HepG2 (cell line): Measurements from ENCODE around the gene ABCA4. TPM values are rescaled to one million over a fixed set of nuclear protein-coding genes. Genes with fewer than 3 reads are reported as not detected.

ENCODE experiments used
- CBX5 ChIP-seq: sonication (generic); formaldehyde crosslinking; IDR thresholded peaks from 2 replicates; pipeline ENCODE4 v1.4.0; 2020; ENCODE audit warnings: missing genetic modification reagents, borderline replicate concordance
- HDAC2 ChIP-seq: sonication (generic); formaldehyde crosslinking; IDR thresholded peaks from 2 replicates; pipeline ENCODE4 v1.4.0; 2020; ENCODE audit warnings: missing genetic modification reagents
- HES4 ChIP-seq: sonication (generic); formaldehyde crosslinking; IDR thresholded peaks from 2 replicates; pipeline ENCODE4 v1.9.0; 2021; ENCODE audit warnings: mild to moderate bottlenecking, missing genetic modification reagents, borderline replicate concordance
- HOXA7 ChIP-seq: sonication (generic); formaldehyde crosslinking; IDR thresholded peaks from 2 replicates; pipeline ENCODE4 v1.8.1; 2022; ENCODE audit warnings: mild to moderate bottlenecking, missing genetic modification reagents, moderate library complexity
- IKZF4 ChIP-seq: sonication (generic); formaldehyde crosslinking; IDR thresholded peaks from 2 replicates; pipeline ENCODE4 v1.5.1; 2020; ENCODE audit warnings: borderline replicate concordance, mild to moderate bottlenecking, low read depth, missing genetic modification reagents; ENCODE audit errors: not compliant biosample characterization
- KLF12 ChIP-seq: sonication (generic); formaldehyde crosslinking; IDR thresholded peaks from 2 replicates; pipeline ENCODE4 v1.4.0; 2020; ENCODE audit warnings: missing genetic modification reagents, borderline replicate concordance
- MED1 ChIP-seq: sonication (generic); formaldehyde crosslinking; IDR thresholded peaks from 2 replicates; pipeline ENCODE4 v1.4.0; 2020; ENCODE audit warnings: missing genetic modification reagents
- NCOA1 ChIP-seq: sonication (generic); formaldehyde crosslinking; IDR thresholded peaks from 2 replicates; pipeline ENCODE4 v1.9.0; 2021; ENCODE audit warnings: missing genetic modification reagents
- PRPF4 ChIP-seq: fragments of 200-400 bp; formaldehyde crosslinking; IDR thresholded peaks from 2 replicates; pipeline ENCODE4 v1.6.1; 2016; ENCODE audit warnings: low read length, low read depth; ENCODE audit not compliant: poor library complexity, severe bottlenecking
- TBP ChIP-seq: sonication (generic); formaldehyde crosslinking; IDR thresholded peaks from 2 replicates; pipeline ENCODE4 v1.5.0; 2020; ENCODE audit warnings: missing genetic modification reagents
- TCF7 ChIP-seq: sonication (generic); IDR thresholded peaks from 2 replicates; pipeline ENCODE4 v1.6.1; 2016; ENCODE audit warnings: antibody characterized with exemption, low read depth
- WIZ ChIP-seq: sonication (generic); formaldehyde crosslinking; IDR thresholded peaks from 2 replicates; pipeline ENCODE4 v1.5.1; 2020; ENCODE audit warnings: mild to moderate bottlenecking, missing genetic modification reagents
- ZNF101 ChIP-seq: sonication (generic); formaldehyde crosslinking; IDR thresholded peaks from 2 replicates; pipeline ENCODE4 v1.4.0; 2020; ENCODE audit warnings: mild to moderate bottlenecking, low read depth, missing genetic modification reagents, borderline replicate concordance
- ZNF124 ChIP-seq: sonication (generic); formaldehyde crosslinking; IDR thresholded peaks from 2 replicates; pipeline ENCODE4 v1.4.0; 2020; ENCODE audit warnings: missing genetic modification reagents
- ZNF18 ChIP-seq: sonication (generic); formaldehyde crosslinking; IDR thresholded peaks from 2 replicates; pipeline ENCODE4 v1.8.0; 2022; ENCODE audit warnings: mild to moderate bottlenecking, missing genetic modification reagents; ENCODE audit not compliant: insufficient replicate concordance
- ZNF30 ChIP-seq: sonication (generic); formaldehyde crosslinking; IDR thresholded peaks from 2 replicates; pipeline ENCODE4 v1.5.0; 2020; ENCODE audit warnings: mild to moderate bottlenecking, missing genetic modification reagents
- ZNF33A ChIP-seq: sonication (generic); formaldehyde crosslinking; IDR thresholded peaks from 2 replicates; pipeline ENCODE4 v1.5.1; 2020; ENCODE audit warnings: missing genetic modification reagents, mild to moderate bottlenecking, moderate library complexity, borderline replicate concordance
- ZNF557 ChIP-seq: sonication (generic); formaldehyde crosslinking; IDR thresholded peaks from 2 replicates; pipeline ENCODE4 v1.4.0; 2020; ENCODE audit warnings: missing genetic modification reagents
- ZNF674 ChIP-seq: sonication (generic); formaldehyde crosslinking; IDR thresholded peaks from 2 replicates; pipeline ENCODE4 v1.5.0; 2020; ENCODE audit warnings: low read depth, mild to moderate bottlenecking, missing genetic modification reagents
- ZNF687 ChIP-seq: sonication (generic); formaldehyde crosslinking; IDR thresholded peaks from 2 replicates; pipeline ENCODE4 v1.5.1; 2020; ENCODE audit warnings: mild to moderate bottlenecking, missing genetic modification reagents, moderate library complexity
- ZNF704 ChIP-seq: sonication (generic); formaldehyde crosslinking; IDR thresholded peaks from 2 replicates; pipeline ENCODE4 v1.8.1; 2023; ENCODE audit warnings: mild to moderate bottlenecking, inconsistent platforms, moderate library complexity, missing genetic modification reagents, borderline replicate concordance
- ZNF883 ChIP-seq: sonication (generic); formaldehyde crosslinking; IDR thresholded peaks from 2 replicates; pipeline ENCODE4 v1.5.1; 2020; ENCODE audit warnings: mild to moderate bottlenecking, missing genetic modification reagents; ENCODE audit errors: not compliant biosample characterization
- ZSCAN31 ChIP-seq: sonication (generic); formaldehyde crosslinking; IDR thresholded peaks from 2 replicates; pipeline ENCODE4 v1.5.0; 2020; ENCODE audit warnings: low read depth, mild to moderate bottlenecking, missing genetic modification reagents
- ZSCAN9 ChIP-seq: IDR thresholded peaks from 2 replicates; pipeline ENCODE4 v1.6.1; 2016; ENCODE audit warnings: borderline replicate concordance
- polyA plus RNA-seq, 8 experiments: library from polyadenylated mRNA; depleted of rRNA in 3 of 8; stranded (reverse) in 7 of 8; unstranded in 1 of 8; fragments of >200 nt; fragmentation: Illumina TruSeq in 4 of 8; extraction: Trizol in 4 of 8; gene quantifications; 2 replicates each; pipeline versions ENCODE4 v1.2.1 to v1.2.3, GENCODE V29; 2011 to 2016; ENCODE audit warnings: low read depth in 4 of 8, missing spikeins in 1 of 8, mixed read lengths in 1 of 8; ENCODE audit not compliant: insufficient read depth in 1 of 8
- total RNA-seq, 5 experiments: library from RNA; depleted of rRNA; stranded (reverse); fragments of >200 nt; fragmentation: Illumina TruSeq; extraction: Trizol; gene quantifications; 2 replicates each; pipeline ENCODE4 v1.2.3, GENCODE V29; 2016; ENCODE audit warnings: low read depth in 1 of 5

Gene ABCA4
- total and polyA plus RNA-seq, 2 of the 13 experiments (the other 11 are each of a cell fraction or from before 2014, with no cell fraction given): 0.24 to 0.67 TPM

GRCh38 chr1:94045465-94046056 is 75.4 kb downstream of the ABCA4 start (continued):
- TF ChIP-seq ZNF18 (CRISPR knock-in tag) (peak; percentile 38), ZNF30 (CRISPR knock-in tag) (no peak), PRPF4 (no peak), HDAC2 (CRISPR knock-in tag) (no peak), CBX5 (CRISPR knock-in tag) (peak; percentile 64; the same call in 1 of the 2 replicates), MED1 (peak; percentile 52; the same call in 1 of the 2 replicates), ZNF557 (CRISPR knock-in tag) (0 out of 2 replicates have a peak, but pooled peaks have one; percentile 26), ZNF101 (CRISPR knock-in tag) (no peak), HOXA7 (no peak), NCOA1 (CRISPR knock-in tag) (0 out of 2 replicates have a peak, but pooled peaks have one; percentile 24), ZNF687 (CRISPR knock-in tag) (peak; percentile 82), HES4 (CRISPR knock-in tag) (no peak), ZSCAN31 (CRISPR knock-in tag) (peak; percentile 76; the same call in 1 of the 2 replicates), TCF7 (no peak), ZSCAN9 (CRISPR knock-in tag) (0 out of 2 replicates have a peak, but pooled peaks have one; percentile 22), ZNF124 (no peak), ZNF704 (CRISPR knock-in tag) (no peak; the same call in 1 of the 2 replicates), ZNF33A (CRISPR knock-in tag) (no peak), IKZF4 (CRISPR knock-in tag) (peak; percentile 49), WIZ (CRISPR knock-in tag) (no peak), ZNF674 (CRISPR knock-in tag) (no peak), ZNF883 (CRISPR knock-in tag) (peak; percentile 55), KLF12 (no peak), TBP (CRISPR knock-in tag) (no peak)
